Measurements from ENCODE around the gene TOR1AIP1. TPM values are rescaled to one million over a fixed set of nuclear protein-coding genes. Genes with fewer than 3 reads are reported as not detected.

Gene TOR1AIP1
- total and polyA plus RNA-seq, 2 of the 4 experiments (the other 2 are of a cell fraction): 20.7 to 64.5 TPM

- Histone ChIP-seq H2BK5ac (ENCODE audit: low read depth, low read length, poor library complexity, severe bottlenecking) (no peak overlapping the region), H3K9ac (ENCODE audit: low read depth, low read length) (no peak overlapping the region), H3K9me1 (ENCODE audit: insufficient read depth, low read length) (no peaks in the 10 kb centered on the region), H4K91ac (ENCODE audit: insufficient read depth, low read depth, low read length) (no peak overlapping the region), H3K18ac (ENCODE audit: low read depth, low read length) (no peak overlapping the region), H2AK5ac (ENCODE audit: low read depth, low read length) (no peak overlapping the region), H3K27me3 (ENCODE audit: control insufficient read depth, insufficient read depth, low read length) (peaks cover 5% of the 10 kb centered on the region), H3K27ac (ENCODE audit: insufficient read depth, low read length) (no peak overlapping the region), H3K56ac (ENCODE audit: extremely low read depth, insufficient read depth, low read length) (no peak overlapping the region), H3K9me3 (ENCODE audit: control insufficient read depth, insufficient read depth, low read length) (no peaks in the 10 kb centered on the region), H3K4me2 (ENCODE audit: low read depth, low read length) (no peak overlapping the region), H2BK20ac (ENCODE audit: low read depth, low read length) (no peak overlapping the region), H4K8ac (ENCODE audit: low read depth in 2 of 2, low read length in 2 of 2) (no peak overlapping the region), H3K4me1 (ENCODE audit: control insufficient read depth, insufficient read depth, low read length) (no peaks in the 10 kb centered on the region), H3K23ac (ENCODE audit: low read depth, low read length) (no peak overlapping the region), H3K4me3 (ENCODE audit: insufficient read depth, low read depth, low read length) (no peak overlapping the region), H3K14ac (replicated peaks; ENCODE audit: low read depth, low read length) (no peak overlapping the region), H2AFZ (replicated peaks; ENCODE audit: low read length, poor library complexity) (no peak overlapping the region), H3K79me1 (ENCODE audit: low read depth in 1 of 2, low read length in 2 of 2) (no peaks in the 10 kb centered on the region), H4K20me1 (ENCODE audit: insufficient read depth, low read length) (no peaks in the 10 kb centered on the region), H4K5ac (ENCODE audit: low read depth, low read length) (no peak overlapping the region), H2BK120ac (ENCODE audit: low read depth, low read length) (no peak overlapping the region), H3K36me3 (ENCODE audit: control insufficient read depth, insufficient read depth, low read length) (no peaks in the 10 kb centered on the region), H3K4ac (ENCODE audit: low read depth, low read length) (no peak overlapping the region), H2BK15ac (ENCODE audit: low read depth, low read length) (no peak overlapping the region), H2AK9ac (replicated peaks; ENCODE audit: low read depth, low read length, poor library complexity) (no peak overlapping the region)
- no CpG with 5 or more reads among the region's 2 CpGs for WGBS, 2 experiments (ENCODE audit: extremely low coverage in 2 of 2, insufficient read length in 1 of 2)
- TF ChIP-seq ELK1 (IDR thresholded peaks at IDR 0.05; ENCODE audit: borderline replicate concordance, low read depth, low read length) (no peak), FOS (IDR thresholded peaks at IDR 0.05; ENCODE audit: low read depth, low read length) (no peak), SMC3 (IDR thresholded peaks at IDR 0.05; ENCODE audit: low read depth, low read length) (no peak), MXI1 (IDR thresholded peaks at IDR 0.05; ENCODE audit: borderline replicate concordance, low read depth, low read length) (no peak), CEBPB (IDR thresholded peaks at IDR 0.05; ENCODE audit: low read depth, low read length) (no peak), RFX5 (IDR thresholded peaks at IDR 0.05; ENCODE audit: low read depth, low read length) (no peak), CHD1 (IDR thresholded peaks at IDR 0.05; ENCODE audit: low read depth, low read length) (no peak), NFE2L2 (IDR thresholded peaks at IDR 0.05; ENCODE audit: low read depth, low read length) (no peak)
- dilution Hi-C loops (cut with HindIII; ENCODE audit: low sequenced_read_pairs, unreplicated experiment): no loop called here
- intact Hi-C loops (cut with micrococcal nuclease): no loop called here
- CTCF ChIA-PET: no interaction called here
- POLR2A ChIA-PET (ENCODE audit: unreplicated experiment): no interaction called here
- in situ Hi-C loops (cut with MboI; ENCODE audit: low sequenced_read_pairs): no loop called here
- no TSS peak for BruUV-seq (replicated peaks)
- no peak for ATAC-seq (ENCODE audit: low read depth)
- DNase-seq: peak; percentile 36
Observed at GRCh38 chr1:179938752-179939151, 56.7 kb downstream of the TOR1AIP1 start.

Measured in IMR-90 (cell line).